ENCODE data around the gene NCAPG.

GRCh38 chr4:17785858-17786257 is 24.9 kb upstream of the NCAPG start:
- TF ChIP-seq EZH2 (IDR thresholded peaks at IDR 0.05; ENCODE audit: borderline replicate concordance, insufficient read depth, low read length, poor library complexity, severe bottlenecking) (no peak), CTCF (IDR thresholded peaks at IDR 0.05; ENCODE audit: poor library complexity, severe bottlenecking) (peak; percentile 50), POLR2AphosphoS5 (IDR thresholded peaks at IDR 0.05) (no peak), TAF1 (IDR thresholded peaks at IDR 0.05; ENCODE audit: low read depth) (no peak), REST (IDR thresholded peaks at IDR 0.05; ENCODE audit: borderline replicate concordance) (no peak), EP300 (conservative IDR thresholded peaks at IDR 0.05; ENCODE audit: poor library complexity, severe bottlenecking) (no peak)

All from neural cell (in vitro differentiated cells).